ENCODE results near the gene CCDC141.

GRCh38 chr2:178819992-178820391 lies 229.9 kb downstream of the CCDC141 start:
- TF ChIP-seq CTCF (conservative IDR thresholded peaks at IDR 0.05 in 1 of 2, IDR thresholded peaks at IDR 0.05 in 1 of 2; ENCODE audit: extremely low read depth in 1 of 2, insufficient read depth in 1 of 2, low read depth in 1 of 2, low read length in 2 of 2) (no peak), EZH2 (IDR thresholded peaks at IDR 0.05; ENCODE audit: borderline replicate concordance, low read length) (no peak)
